Measurements from ENCODE around the gene CGGBP1. TPM values are rescaled to one million over a fixed set of nuclear protein-coding genes. Genes with fewer than 3 reads are reported as not detected.

CGGBP1 gene
- polyA plus RNA-seq, 2 of the 4 experiments (the other 2 are of a cell fraction) = 43.8 to 136 TPM

GRCh38 chr3:88002448-88002847 is 56.4 kb downstream of the CGGBP1 start:
- 0 out of 3 replicates have a peak, but pooled peaks cover 4% of the 10 kb centered on the region for H3K4me1 ChIP-seq
- H3K4me3 ChIP-seq = no peak overlapping the region
- no peaks in the 10 kb centered on the region for H3K9me3 ChIP-seq
- FAIRE-seq (no peak), DNase-seq (ENCODE audit: low read depth in 1 of 2, low spot score in 1 of 2) (no peak), ATAC-seq (no peak)
- H3K27ac ChIP-seq = no peak overlapping the region
- POLR2A ChIA-PET = no interaction called here
- H3K4me2 ChIP-seq = no peak overlapping the region
- WGBS (ENCODE audit: missing lambda C conversion rate) = 65% methylated on average over 3 of the region's 3 CpGs
- CTCF ChIA-PET = interaction anchor here (0.6 to 3.0 kb wide), 17 partner anchors 8 to 1228 kb away, joined by 3 to 16 read pairs (median 3); no protein-coding TSS in a partner anchor
- TF ChIP-seq BCL3 (IDR thresholded peaks at IDR 0.05) (no peak), HOXB13 (CRISPR knock-in tag; IDR thresholded peaks at IDR 0.05; ENCODE audit: low read depth) (no peak), TFCP2L1 (CRISPR knock-in tag; IDR thresholded peaks at IDR 0.05) (no peak), HOXA7 (CRISPR knock-in tag; IDR thresholded peaks at IDR 0.05) (no peak), JUNB (IDR thresholded peaks at IDR 0.05) (no peak), EP300 (IDR thresholded peaks at IDR 0.05) (no peak), PBX3 (IDR thresholded peaks at IDR 0.05) (no peak), HDAC2 (IDR thresholded peaks at IDR 0.05) (no peak), NFE2L2 (conservative IDR thresholded peaks at IDR 0.05; ENCODE audit: low read length) (no peak), MAFK (IDR thresholded peaks at IDR 0.05; ENCODE audit: partially characterized antibody) (no peak), ZNF302 (CRISPR knock-in tag; IDR thresholded peaks at IDR 0.05) (no peak), CEBPB (IDR thresholded peaks at IDR 0.05) (no peak), NPAS2 (CRISPR knock-in tag; IDR thresholded peaks at IDR 0.05; ENCODE audit: borderline replicate concordance) (no peak), KDM1A (IDR thresholded peaks at IDR 0.05; ENCODE audit: low read depth) (no peak)

Other genes with a start within 250 kb of the CGGBP1 start
- 4.4 and 5.4 TPM in 2 replicates for gene ZNF654, start 250 bp upstream of the CGGBP1 start, polyA plus RNA-seq (2011; rRNA removed)
- 3.1 to 3.5 TPM (median 3.2 TPM) in 3 replicates for gene ZNF654, start 250 bp upstream of the CGGBP1 start, polyA plus RNA-seq (2017; fragmentation: RNase III; extraction: RNeasy Plus Mini Kit Qiagen cat#74134 plus additional on column Dnase treatment)
- 20.6 and 25.0 TPM in 2 replicates for gene C3orf38, start 91.0 kb upstream of the CGGBP1 start, polyA plus RNA-seq (2011; rRNA removed)
- gene C3orf38, start 91.0 kb upstream of the CGGBP1 start, polyA plus RNA-seq (2017; fragmentation: RNase III; extraction: RNeasy Plus Mini Kit Qiagen cat#74134 plus additional on column Dnase treatment) = 16.9 to 18.5 TPM (median 18.2 TPM) in 3 replicates

All from A549 (cell line).